ENCODE measurements around the gene SELENBP1. TPM values are rescaled to one million over a fixed set of nuclear protein-coding genes. Genes with fewer than 3 reads are reported as not detected.

The SELENBP1 gene
- total and polyA plus RNA-seq, 10 donors, result 17.3 to 114 (median 81.2) TPM

- 88 to 95% (median 91%) methylated on average over 8 of the region's 8 CpGs for WGBS, 5 donors
Measured at GRCh38 chr1:151406176-151406575, 33.7 kb upstream of the SELENBP1 start.

DNA sequence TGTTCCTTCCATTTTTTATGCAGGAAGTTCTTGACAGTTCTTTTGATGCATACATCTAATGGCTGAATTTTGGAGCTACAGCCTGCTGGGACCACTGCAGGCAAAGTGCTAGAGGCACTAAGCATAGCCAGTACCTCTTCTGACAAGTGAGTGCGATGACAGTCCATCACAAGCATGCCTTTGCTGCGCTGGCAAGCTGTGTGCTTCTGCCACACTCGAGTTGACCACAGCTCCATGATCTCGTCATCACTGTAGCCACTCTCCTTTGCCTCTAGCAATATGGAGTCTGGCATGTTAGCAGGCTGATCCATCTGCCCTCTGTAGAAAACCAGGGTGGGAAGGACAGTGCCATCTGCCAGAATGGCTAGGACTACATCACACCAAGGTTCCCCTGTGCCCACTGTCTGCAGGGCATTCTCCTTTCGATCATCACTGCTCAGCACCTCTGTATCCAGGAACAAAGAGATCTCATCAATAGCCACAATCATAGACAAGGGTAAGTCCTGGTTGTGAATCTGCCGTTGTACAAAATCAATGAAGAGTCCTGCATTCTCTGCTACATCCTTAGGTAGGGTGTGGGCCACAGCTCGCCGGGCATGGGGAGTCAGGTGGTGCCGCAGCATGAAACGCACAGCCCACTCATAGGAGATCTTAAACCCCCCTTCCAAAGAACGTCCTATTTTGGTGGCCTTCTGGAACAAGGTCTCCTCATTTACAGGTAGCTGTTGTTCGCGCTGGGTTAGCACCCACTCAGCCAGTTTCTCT, 32.9 kb upstream of the SELENBP1 start:
- H3K4me3 ChIP-seq, result no peak overlapping the region
- H3K27ac ChIP-seq, result peak overlapping the region in 1 of 8 donors; percentile 6
- peaks cover 0 to 100% (median 89%) of the 10 kb centered on the region in 6 donors for H3K36me3 ChIP-seq
- DNase-seq, result no peak
- H3K27me3 ChIP-seq (replicated peaks in 1 of 7), result no peaks in the 10 kb centered on the region
- intact Hi-C loops (cut with DNase I; ENCODE audit: low total_unique reads), result no loop called here
- no peak for TF ChIP-seq POLR2A (IDR thresholded peaks at IDR 0.05)
- TF ChIP-seq, protein P1, sequence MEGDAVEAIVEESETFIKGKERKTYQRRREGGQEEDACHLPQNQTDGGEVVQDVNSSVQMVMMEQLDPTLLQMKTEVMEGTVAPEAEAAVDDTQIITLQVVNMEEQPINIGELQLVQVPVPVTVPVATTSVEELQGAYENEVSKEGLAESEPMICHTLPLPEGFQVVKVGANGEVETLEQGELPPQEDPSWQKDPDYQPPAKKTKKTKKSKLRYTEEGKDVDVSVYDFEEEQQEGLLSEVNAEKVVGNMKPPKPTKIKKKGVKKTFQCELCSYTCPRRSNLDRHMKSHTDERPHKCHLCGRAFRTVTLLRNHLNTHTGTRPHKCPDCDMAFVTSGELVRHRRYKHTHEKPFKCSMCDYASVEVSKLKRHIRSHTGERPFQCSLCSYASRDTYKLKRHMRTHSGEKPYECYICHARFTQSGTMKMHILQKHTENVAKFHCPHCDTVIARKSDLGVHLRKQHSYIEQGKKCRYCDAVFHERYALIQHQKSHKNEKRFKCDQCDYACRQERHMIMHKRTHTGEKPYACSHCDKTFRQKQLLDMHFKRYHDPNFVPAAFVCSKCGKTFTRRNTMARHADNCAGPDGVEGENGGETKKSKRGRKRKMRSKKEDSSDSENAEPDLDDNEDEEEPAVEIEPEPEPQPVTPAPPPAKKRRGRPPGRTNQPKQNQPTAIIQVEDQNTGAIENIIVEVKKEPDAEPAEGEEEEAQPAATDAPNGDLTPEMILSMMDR (IDR thresholded peaks at IDR 0.05 in 8 of 11, conservative IDR thresholded peaks at IDR 0.05 in 3 of 11), result no peak
- TF ChIP-seq POLR2AphosphoS5 (IDR thresholded peaks at IDR 0.05), result no peak
- no peaks in the 10 kb centered on the region for H3K9me3 ChIP-seq
- WGBS, 5 donors, result 88 to 94% (median 91%) methylated on average over 13 of the region's 13 CpGs
- H3K4me1 ChIP-seq, result peaks cover 8 to 16% (median 12%) of the 10 kb centered on the region in 6 donors

More at GRCh38 chr1:151406176-151406575, 33.7 kb upstream of the SELENBP1 start:
- DNase-seq, result no peak
- H3K36me3 ChIP-seq, result peaks cover 0 to 100% (median 92%) of the 10 kb centered on the region in 6 donors
- no peaks in the 10 kb centered on the region for H3K9me3 ChIP-seq
- TF ChIP-seq POLR2A (IDR thresholded peaks at IDR 0.05), result no peak
- no peak for TF ChIP-seq POLR2AphosphoS5 (IDR thresholded peaks at IDR 0.05)
- TF ChIP-seq, protein P1 (IDR thresholded peaks at IDR 0.05 in 8 of 11, conservative IDR thresholded peaks at IDR 0.05 in 3 of 11), result no peak
- H3K27me3 ChIP-seq (replicated peaks in 1 of 7), result no peaks in the 10 kb centered on the region
- H3K4me1 ChIP-seq, result peaks cover 0 to 7% (median 4%) of the 10 kb centered on the region in 6 donors
- H3K4me3 ChIP-seq, result no peak overlapping the region
- intact Hi-C loops (cut with DNase I; ENCODE audit: low total_unique reads), result no loop called here
- no peak overlapping the region for H3K27ac ChIP-seq

- Histone ChIP-seq H3K27ac (peak overlapping the region in 1 of 8 donors; percentile 3), H3K27me3 (replicated peaks in 1 of 7) (no peaks in the 10 kb centered on the region), H3K36me3 (peaks cover 0 to 84% (median 72%) of the 10 kb centered on the region in 6 donors), H3K4me1 (peaks cover 10 to 26% (median 20%) of the 10 kb centered on the region in 6 donors), H3K4me3 (no peak overlapping the region), H3K9me3 (no peaks in the 10 kb centered on the region)
- no peak for DNase-seq
- TF ChIP-seq, protein P1 (IDR thresholded peaks at IDR 0.05 in 8 of 11, conservative IDR thresholded peaks at IDR 0.05 in 3 of 11), result no peak
- TF ChIP-seq POLR2A (IDR thresholded peaks at IDR 0.05) (no peak), POLR2AphosphoS5 (IDR thresholded peaks at IDR 0.05) (peak in 1 of 3 donors; percentile 13)
- WGBS, 5 donors, result 88 to 95% (median 91%) methylated on average over 3 of the region's 3 CpGs
- intact Hi-C loops (cut with DNase I; ENCODE audit: low total_unique reads), result no loop called here
Measured at GRCh38 chr1:151403612-151404011, 31.1 kb upstream of the SELENBP1 start.

DNA sequence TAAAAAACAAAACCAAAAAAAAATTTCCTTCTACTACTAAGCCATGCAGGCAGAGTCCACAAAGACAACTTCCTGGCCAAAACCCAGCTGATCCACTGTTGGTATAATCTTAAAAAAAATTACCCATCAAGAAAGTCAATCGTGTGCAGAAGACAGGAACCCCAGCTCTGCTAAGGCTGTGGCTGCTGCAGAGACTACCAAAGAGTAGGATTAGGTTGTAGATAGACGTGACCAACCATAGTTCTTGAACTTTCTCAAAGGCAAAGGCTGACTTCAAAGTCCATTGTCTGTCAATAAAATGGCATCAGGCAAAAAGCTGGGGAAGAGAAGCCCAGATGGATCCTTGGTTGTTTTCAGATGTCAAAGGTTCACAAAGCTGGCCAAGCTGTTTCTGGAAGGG, 30.3 kb upstream of the SELENBP1 start:
- no peaks in the 10 kb centered on the region for H3K9me3 ChIP-seq
- 59 to 79% (median 76%) methylated on average over 2 of the region's 2 CpGs for WGBS, 5 donors
- H3K4me3 ChIP-seq, result no peak overlapping the region
- peaks cover 10 to 29% (median 21%) of the 10 kb centered on the region in 6 donors for H3K4me1 ChIP-seq
- H3K36me3 ChIP-seq, result peaks cover 0 to 76% (median 63%) of the 10 kb centered on the region in 6 donors
- H3K27me3 ChIP-seq (replicated peaks in 1 of 7), result no peaks in the 10 kb centered on the region
- TF ChIP-seq POLR2AphosphoS5 (IDR thresholded peaks at IDR 0.05) (no peak), POLR2A (IDR thresholded peaks at IDR 0.05) (no peak)
- TF ChIP-seq, protein P1 (IDR thresholded peaks at IDR 0.05 in 8 of 11, conservative IDR thresholded peaks at IDR 0.05 in 3 of 11), result no peak
- intact Hi-C loops (cut with DNase I; ENCODE audit: low total_unique reads), result no loop called here
- H3K27ac ChIP-seq, result no peak overlapping the region
- no peak for DNase-seq

Measured in spleen (tissue), 11 donors.